Measurements from ENCODE around the gene MBP.

Gene MBP

DNA sequence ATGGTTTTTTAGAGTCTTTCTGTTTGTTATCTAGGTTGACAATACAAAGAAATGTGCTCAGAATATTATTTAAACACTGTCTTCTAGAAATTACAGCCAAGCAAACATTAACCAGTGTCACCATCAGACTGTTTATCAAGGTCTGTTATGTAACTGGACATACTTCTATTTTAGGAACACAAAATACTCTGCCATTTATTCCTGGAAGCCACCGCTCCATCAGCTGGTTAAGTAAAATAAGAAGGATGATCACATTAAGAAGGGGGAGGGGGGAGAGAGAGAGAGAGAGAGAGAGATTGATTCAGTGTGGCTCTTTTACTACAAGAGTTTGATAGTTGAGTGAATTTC lies 47.9 kb downstream of the MBP start:
- no peak for DNase-seq (ENCODE audit: low read depth in 2 of 2)

DNA sequence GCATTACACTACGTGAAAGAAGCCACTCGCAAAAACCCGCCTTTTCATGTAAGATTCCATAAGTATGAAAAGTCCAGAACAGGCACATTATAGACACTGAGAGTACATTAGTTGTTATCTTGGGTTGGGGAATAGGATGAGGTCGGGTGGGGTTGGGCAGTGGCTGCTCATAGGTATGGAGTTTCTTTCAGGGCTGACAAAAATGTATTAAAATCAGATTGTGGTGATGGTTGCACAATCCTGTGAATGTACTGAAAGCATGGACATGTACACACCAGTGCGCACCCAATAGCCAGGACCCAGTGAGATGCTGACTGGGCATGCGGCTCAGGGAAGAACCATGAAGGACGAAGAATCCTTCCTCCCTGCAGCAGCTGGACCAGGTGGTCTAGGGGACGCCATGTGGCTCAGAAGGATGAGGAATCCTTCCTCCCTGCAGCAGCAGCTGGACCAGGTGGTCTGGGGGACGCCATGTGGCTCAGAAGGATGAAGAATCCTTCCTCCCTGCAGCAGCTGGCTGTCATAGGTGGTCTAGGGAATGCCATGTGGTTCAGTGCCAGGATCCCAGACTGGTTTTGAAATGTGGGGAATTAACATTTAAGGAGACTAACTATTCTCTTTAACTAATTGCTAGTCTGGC lies 50.1 kb downstream of the MBP start:
- no peak for DNase-seq (ENCODE audit: low read depth in 2 of 2)

DNA sequence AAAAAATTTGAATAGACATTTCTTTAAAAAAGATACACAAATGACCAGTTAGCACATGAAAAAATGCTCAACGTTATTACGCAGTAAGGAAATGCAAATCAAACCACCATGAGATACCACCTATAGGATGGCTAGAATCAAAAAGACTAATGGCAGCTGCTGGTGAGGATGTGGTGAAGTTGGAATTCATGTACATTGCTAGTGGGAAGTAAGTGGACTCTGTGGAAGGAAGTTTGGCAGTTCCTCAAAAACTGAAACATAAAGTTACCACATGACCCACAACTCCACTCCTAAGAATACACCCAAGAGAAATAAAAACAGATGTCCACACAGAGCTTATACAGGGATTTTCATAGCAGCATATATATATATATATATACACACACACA lies 51.2 kb downstream of the MBP start:
- peak; percentile 92 to 93 for DNase-seq (ENCODE audit: low read depth in 2 of 2)

DNA sequence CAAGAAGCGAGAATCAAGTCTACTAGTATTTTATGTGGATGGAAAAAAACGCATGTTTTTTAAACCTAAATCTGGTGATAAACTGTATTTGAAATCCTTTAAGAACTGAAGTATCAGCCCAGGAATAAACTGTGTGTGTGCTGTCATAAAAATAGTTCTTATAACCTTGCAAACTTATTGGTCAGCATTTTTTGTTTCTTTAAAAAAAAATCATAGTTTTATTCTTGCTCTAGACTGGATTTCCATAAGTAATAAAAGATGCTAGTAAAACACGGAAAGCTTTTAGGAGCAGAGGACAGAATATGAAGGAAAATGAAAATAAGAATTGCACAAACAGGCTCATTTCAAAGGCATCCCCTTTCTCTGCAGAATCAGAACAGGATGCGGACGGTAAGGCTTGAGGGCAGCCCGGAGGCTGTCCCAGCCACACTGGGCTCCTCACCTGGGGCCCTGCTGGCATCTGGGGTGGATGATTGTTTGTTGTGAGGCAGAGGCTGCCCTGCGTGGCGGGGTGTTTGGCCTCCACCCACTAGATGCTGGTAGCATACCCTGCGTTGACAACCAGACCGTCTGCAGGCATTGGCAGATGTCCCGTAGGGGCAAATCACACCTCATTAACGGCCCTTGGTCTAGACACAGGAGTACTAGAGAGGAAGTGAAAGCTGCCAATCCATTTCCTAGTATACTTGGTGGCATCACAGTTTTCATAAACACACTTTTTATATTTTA lies 52.5 kb downstream of the MBP start:
- no peak for DNase-seq (ENCODE audit: low read depth in 2 of 2)

DNA sequence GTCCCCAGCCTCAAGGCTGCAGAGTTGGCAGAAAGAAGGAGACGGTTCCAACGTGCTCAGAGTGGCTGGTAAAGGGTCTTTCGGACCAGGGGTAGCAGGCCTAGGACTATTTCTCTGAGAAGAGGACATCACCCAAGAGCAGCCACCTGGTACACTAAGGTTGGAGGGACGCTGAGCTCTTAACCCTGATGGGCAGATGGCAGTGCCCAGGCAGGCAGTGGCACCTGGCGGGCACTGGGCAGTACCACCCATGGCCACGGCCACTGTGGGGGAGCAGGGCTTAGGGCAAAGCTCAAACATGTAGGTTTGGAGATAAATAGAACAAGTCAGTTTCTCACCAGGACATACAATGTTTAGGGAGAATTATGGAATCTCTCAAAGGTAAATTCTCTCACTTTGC lies 53.5 kb downstream of the MBP start:
- DNase-seq (ENCODE audit: low read depth in 2 of 2) = no peak

DNA sequence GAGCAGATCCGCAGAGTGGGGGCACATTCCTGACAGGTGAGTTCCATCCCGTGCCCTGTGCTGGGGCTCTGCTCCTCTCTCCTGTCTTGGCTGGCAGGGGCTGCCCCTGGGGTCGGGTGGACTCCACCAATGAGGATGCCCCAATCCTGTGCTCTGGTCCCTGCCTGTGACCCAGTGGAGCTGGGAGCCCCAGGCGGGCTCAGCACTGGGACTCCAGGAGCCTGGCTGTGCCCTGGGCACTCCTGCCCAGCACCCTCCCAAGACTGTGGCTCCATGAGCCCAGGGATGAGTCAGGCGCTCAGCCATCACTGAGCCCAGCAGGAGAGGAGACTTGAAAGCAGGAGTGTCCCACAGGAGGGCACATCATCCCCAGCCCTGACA lies 53.9 kb downstream of the MBP start:
- no peak for DNase-seq (ENCODE audit: low read depth in 2 of 2)

DNA sequence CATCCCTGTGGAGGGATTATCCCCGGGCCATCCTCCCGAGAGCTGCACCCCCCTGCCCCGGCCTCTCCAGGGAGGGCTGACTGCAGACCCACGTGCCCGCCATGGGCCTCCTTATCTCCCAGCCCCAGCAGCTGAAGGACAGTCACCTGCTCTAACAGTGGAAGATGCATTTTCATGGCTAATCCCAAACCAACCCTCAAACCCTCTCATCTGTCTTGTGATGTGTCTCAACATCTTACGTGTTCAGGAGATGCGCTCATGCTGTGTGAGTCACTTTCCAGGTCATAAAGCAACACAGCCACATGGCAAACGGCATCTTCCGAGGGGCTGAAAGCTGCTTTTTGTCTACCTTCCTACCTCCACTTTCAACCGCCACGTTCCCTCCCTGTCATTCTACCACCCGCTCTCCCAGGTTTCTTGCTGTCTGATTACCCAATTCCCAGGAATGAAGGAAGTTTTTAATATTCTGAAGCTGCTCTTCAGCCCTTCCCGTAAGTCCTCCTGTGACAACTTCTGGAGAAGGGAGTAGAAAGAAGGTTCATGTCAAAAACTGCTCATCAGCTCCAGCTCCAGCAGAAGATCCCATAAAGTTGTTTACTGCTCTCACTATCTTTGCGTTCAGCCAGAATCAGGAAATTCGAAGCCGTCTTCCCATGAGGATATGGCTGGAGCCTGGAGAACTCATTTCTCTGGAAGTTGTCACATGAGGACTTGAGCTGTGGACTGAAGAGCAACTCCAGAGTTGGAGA lies 54.5 kb downstream of the MBP start:
- no peak for DNase-seq (ENCODE audit: low read depth in 2 of 2)

DNA sequence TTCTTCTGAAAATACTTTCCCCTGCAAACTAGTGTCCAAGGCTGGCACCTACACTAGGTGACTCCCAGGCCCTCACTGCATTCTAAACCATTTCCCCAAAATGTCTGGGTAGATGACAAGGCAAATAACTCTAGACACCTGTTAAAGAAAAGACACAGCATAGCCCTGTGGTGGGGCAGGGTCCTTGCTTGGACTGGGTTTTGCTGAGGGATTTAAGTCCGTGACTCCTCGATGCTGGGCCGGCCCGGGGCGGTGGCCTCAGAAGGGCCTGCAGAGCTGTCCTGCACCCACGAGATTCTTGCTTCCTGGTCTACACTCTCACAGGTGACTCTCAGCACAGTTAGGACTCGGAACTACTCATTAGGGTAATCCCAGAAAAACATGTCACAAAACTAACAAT lies 55.2 kb downstream of the MBP start:
- no peak for DNase-seq (ENCODE audit: low read depth in 2 of 2)

DNA sequence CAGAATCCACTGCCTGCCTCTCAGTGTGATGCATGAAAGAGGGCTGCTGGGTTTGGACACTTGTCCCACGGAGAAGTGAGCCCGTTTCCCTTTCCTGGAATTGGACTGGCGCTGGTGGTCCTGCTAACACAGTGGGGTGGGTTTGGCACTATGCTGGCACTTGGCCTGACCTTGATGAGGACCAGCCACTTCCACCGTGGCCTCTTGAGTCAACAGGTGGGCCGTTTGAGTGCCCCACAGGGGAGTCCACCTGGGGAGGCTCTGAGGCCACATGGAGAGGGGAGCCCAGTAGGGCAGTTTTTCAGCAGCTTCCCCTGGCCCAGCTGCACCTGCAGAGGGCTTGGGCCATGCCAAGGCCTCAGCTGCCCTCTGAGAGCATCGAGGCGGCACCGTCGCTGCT lies 56.5 kb downstream of the MBP start:
- DNase-seq (ENCODE audit: low read depth in 2 of 2) = no peak

DNA sequence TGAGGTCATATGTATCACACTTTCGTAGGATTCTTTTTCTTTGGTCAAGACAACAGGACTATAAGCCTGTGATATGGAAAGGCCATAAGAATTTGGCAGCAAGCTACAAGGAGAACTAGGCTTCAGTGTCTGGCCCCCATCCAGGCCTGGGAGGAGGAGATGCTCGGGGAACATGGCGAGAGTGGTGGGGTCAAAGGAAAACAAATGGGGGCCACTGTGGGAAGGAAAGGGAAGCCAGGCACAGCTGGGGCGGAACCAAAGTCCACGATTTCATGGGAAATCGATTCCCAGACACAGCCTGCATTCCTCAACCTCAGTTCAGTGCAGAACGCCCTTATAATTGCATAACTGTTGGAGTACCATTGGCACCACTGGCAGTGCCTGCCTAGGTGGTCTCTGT lies 58.2 kb downstream of the MBP start:
- DNase-seq (ENCODE audit: low read depth in 2 of 2) = no peak

DNA sequence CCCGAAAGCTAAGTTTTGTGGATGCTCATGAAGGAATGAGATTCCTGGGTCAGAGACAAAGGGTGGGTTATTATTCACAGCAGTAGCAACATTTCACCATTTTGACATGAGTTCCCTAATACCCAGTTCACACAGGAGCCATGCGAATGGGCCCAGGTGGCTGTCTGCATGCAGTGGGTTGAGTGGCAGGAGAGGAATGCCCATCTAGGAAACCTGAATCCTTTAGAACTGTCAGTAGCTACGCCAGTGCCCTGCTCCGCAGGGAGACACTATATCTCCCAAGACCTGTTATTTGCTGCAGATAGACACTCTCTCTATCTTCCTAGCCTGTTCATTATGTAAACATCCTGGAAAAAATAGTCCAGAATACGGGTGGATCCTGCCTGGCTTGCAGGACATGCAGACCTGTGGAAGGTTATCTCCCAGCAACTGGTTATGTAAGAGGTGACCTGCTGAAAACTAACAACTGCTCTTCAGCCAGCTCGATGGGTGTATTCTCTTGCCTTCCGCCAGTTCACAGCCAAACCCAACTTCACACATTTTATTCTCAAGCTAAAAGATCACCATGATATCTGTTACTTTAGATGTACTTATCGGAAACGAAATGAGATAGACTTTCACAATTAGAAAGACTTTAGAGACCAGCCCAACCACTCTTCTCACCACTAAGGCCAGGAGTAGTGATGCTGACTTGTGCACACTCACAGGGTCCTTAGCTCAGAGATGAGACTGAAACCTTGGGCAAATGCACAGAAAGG lies 59.1 kb downstream of the MBP start:
- DNase-seq (ENCODE audit: low read depth in 2 of 2) = no peak

DNA sequence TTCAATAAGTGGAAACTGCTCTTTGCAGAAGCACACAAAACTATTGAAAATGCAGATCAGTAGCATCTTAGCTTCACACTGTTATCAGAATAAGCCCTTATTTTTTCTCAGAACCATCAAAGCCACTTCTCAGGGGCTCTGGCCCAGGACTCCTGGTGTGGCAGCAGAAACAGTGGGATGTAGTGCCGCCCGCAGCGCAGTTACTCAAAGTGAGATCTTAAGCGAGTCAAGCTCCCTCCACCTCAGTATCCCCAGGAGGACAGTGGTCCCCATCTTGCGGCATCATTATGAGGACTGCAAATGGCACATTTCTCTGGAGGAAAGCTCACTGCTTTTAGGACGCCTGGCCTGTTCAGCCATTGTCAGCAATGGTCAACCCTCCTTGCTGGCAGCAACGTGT lies 60.0 kb downstream of the MBP start:
- DNase-seq (ENCODE audit: low read depth in 2 of 2) = no peak

DNA sequence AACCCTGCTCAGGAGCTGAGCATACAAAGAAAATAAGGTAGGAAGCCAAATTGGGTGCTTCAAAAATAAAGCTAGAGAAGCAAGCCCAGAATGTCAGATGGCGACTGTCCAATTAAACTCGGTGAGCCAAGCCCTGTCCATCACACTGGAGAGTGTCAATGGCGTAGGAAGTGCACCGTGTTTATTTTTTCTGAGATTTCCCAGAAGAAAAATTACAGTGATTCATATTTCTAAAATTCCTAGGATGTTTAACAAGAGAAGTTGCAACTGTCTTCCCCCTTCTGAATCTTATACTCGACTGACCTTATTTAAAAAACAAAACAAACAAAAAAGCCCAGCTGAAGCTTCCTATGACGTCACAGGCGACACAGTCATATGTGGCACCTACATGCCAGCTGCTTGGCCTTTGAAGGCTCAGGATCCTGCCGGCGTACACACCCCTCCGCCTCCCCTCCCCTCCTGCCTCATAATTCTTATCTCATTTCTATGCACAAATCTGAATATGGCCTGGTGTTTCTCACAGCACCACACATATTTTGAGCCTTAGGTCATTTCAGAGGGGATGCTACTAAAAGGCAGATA lies 60.8 kb downstream of the MBP start:
- peak; percentile 77 to 78 for DNase-seq (ENCODE audit: low read depth in 2 of 2)

DNA sequence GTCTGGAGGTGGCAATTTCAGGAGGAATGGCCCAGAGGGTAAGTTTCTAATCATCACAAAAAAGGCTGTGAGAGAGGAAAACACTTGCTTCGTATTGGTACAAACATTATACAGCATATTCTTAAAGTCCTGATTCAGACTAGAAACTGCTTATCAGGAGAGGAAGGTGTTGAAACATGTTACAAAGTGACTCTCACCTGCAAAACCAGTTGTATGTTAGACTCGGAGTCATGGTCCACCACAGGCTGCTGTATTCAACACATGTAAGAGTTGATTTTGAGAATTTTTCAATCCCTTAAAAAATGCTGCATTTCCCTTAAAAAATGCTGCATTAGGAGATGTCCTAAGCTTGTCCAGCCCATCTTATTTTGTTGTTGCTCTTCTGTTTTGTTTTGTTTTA lies 61.5 kb downstream of the MBP start:
- no peak for DNase-seq (ENCODE audit: low read depth in 2 of 2)

DNA sequence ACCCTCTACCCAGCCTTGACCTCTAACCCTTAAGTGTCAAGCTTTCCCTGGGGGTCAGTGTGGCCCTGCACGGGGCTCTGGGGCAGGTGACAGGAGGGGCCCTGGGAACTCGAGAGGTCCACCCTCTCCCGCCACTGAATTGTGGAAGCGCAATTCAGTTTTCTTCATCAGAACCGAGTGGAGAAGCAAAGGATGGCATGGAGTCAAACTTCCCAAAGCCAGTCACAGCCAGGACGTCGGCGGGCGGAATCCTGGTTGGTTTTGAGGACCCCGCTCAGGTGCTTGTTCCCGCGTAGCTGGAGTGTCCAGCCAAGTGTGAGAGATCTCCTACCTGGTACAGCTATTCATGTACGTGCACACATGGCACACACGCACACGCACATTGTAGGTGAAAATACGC lies 62.0 kb downstream of the MBP start:
- no peak for DNase-seq (ENCODE audit: low read depth in 2 of 2)

DNA sequence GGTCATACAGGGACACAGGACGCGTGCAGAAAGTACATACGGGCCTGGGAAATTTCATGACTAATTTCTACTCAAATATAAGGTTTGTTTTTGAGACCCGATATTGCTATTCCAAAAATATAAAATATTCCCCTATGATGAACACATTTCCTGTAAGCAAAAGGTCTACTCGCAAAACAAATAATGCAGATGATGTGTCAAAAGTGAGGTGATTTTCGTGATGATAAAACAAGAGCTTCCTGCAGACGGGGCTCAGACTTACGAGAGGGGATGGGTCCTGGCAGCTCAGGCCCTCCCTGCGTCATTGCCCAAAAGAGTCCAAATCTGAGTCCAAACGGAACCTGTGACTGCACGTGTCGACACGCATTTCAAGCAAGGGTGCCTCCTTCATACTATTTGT lies 62.7 kb downstream of the MBP start:
- DNase-seq (ENCODE audit: low read depth in 2 of 2) = no peak

DNA sequence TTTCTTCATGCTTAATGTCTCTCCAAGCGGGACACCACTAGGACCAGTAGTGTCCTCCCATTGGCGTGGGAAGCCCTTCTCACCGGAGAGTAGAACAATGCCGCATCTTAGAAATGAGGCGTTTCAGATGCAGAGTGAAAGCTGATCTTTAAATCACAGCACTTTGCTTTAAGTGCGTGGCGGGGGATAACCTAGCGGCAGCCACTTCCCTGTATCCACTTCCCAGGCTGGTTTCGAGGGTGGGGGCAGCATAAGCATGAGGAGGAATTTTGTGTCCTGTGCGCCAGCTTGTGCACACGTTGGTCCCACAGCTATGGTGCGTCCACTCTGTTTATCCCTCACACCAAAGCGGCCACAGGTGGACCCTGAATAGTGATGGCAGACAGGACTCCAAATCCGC lies 63.1 kb downstream of the MBP start:
- no peak for DNase-seq (ENCODE audit: low read depth in 2 of 2)

DNA sequence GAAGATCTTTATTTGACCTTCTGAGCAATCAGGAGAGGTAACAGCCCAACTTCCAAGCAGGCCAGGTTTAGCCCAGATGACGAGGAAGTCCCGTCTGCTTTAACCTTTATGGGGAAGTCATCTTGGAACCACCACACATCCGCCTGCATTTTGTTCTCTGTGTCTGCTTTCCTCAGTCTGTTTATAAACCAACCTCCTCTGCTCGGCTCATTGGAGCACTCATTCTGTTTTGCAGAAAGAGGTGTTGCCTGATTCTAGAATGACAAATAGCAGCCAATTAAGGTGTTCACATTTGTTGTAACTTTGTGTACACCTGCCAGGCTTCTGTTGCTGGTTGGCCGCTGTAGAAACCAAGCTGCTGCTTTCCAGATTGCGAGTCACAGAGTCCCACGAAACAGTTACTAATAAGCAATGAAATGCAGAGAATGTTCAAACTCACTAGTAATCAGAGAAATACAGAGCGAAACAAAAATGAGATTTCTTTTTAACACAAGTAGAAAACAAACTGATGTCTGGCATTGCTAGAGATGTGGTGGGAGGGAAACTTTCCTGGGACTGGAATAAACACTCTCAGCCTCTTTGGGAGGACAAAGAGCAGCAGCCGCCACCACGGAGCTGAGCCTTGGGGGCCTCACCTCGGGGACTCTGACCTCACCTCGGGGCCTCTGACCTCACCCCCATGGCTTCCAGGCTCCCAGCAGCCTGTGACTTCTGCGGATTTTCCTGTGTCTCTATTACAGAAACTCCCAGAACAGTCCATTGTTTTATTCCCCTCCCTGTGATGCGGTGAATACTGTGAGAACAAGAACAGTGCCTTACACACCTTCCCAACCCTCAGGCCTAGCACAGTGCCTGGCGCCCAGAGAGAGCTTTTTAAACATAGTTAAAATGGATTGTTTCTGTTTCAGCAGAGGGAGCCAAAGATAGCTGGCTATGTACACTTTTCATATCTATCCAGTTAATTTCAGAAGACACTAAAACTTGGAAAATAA lies 64.0 kb downstream of the MBP start:
- no peak for DNase-seq (ENCODE audit: low read depth in 2 of 2)

DNA sequence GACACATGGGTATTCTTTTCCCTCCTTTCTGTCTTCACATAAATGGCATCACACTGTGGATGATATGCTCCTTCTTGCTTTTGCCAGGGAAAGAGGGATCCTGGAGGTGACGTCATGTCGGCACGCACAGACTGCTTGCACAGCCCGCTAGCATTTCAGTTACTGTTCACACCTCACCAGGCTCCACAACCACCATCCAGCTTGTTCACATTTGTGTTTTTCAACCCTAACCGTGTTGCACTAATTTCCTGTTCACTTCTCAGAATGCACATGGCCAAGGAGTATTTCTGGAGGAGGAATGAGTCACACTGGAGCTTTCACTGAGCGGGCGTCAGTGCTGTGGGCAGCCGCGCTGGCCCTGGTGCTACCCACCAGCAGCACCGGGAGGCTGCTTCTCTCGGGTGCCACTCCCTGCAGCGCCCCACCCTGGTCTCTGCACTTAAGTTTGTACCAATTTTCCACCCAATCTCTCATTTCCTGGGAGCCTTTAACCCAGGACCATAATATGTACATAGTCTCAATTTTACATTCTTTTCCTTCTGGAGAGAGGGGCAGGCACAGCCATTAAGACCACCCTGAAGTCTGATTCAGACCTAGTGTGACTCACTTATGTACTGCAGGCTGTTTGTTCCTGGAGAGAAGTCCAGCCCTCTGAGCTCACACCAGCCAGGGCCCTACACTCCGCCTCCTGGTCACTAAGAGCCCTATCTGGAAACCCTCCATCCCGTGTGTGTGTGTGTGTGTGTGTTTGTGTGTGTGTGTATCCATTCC lies 65.1 kb downstream of the MBP start:
- DNase-seq (ENCODE audit: low read depth in 2 of 2) = peak; percentile 53 to 56

DNA sequence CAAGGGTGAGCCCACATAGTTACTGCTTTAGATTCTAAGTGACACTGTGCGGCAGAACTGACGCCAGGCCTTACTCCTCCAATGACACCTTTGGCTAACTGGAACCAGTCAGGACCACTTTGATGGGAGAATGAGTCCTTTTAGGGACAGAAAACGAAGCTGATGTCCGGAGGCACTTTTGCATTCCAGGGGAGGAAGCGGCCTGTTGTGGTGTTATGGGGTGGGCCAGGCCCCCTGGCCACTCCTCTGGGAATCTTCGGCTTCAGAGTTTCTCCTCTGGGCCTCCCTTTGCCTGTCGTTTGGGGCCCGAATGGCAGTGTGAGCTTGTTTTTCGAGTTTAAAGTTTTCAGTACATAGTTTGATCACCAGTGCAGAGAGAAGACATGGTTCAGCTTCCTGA lies 65.9 kb downstream of the MBP start:
- no peak for DNase-seq (ENCODE audit: low read depth in 2 of 2)

Data from fibroblast of skin of left quadriceps (primary cell).